ENCODE data around the gene BEAN1.

Gene BEAN1

GRCh38 chr16:66405057-66405783 is 21.9 kb upstream of the BEAN1 start:
- H3K27me3 Mint-ChIP-seq = no peaks in the 10 kb centered on the region
- no peak overlapping the region for H3K27ac Mint-ChIP-seq
- no peak overlapping the region for H3K4me3 Mint-ChIP-seq
- H3K36me3 Mint-ChIP-seq = no peaks in the 10 kb centered on the region
- peaks cover 30% of the 10 kb centered on the region for H3K4me1 Mint-ChIP-seq
- H3K9me3 Mint-ChIP-seq = no peaks in the 10 kb centered on the region

GRCh38 chr16:66406534-66407221 is 20.4 kb upstream of the BEAN1 start:
- no peak overlapping the region for H3K27ac Mint-ChIP-seq

GRCh38 chr16:66408163-66409048 is 18.7 kb upstream of the BEAN1 start:
- Mint-ChIP-seq H3K27ac (peak overlapping the region; percentile 93), H3K27me3 (no peaks in the 10 kb centered on the region), H3K9me3 (no peaks in the 10 kb centered on the region), H3K4me3 (peak overlapping the region; percentile 91), H3K4me1 (peaks cover 34% of the 10 kb centered on the region), H3K36me3 (peaks cover 7% of the 10 kb centered on the region)

More at GRCh38 chr16:66406534-66407221, 20.4 kb upstream of the BEAN1 start:
- peak overlapping the region; percentile 89 for H3K4me3 Mint-ChIP-seq
- H3K36me3 Mint-ChIP-seq = peaks cover 6% of the 10 kb centered on the region
- H3K27me3 Mint-ChIP-seq = no peaks in the 10 kb centered on the region
- peaks cover 34% of the 10 kb centered on the region for H3K4me1 Mint-ChIP-seq
- no peaks in the 10 kb centered on the region for H3K9me3 Mint-ChIP-seq

DNA sequence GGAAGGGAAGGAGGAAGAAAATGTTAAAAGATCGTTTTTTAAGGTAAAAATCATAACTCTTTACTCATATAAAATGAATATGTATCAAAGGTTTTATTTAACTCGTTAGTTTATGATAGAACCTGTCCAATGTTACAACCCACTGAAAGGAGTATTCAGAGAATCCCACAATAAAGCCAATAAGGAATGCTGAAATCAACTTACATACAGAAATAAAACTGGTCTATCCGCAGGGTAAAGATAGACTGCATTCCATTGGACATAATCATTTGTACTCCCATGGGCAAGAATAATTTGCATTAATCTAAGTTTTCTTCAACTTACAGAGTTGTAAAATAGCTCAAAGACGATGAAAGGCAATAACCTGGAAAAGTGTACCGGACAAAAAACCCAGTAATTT is 17.9 kb upstream of the BEAN1 start:
- peak overlapping the region; percentile 91 for H3K4me3 Mint-ChIP-seq
- no peaks in the 10 kb centered on the region for H3K9me3 Mint-ChIP-seq
- no peaks in the 10 kb centered on the region for H3K27me3 Mint-ChIP-seq
- H3K27ac Mint-ChIP-seq = peak overlapping the region; percentile 91
- H3K4me1 Mint-ChIP-seq = peaks cover 34% of the 10 kb centered on the region
- peaks cover 7% of the 10 kb centered on the region for H3K36me3 Mint-ChIP-seq

- H3K9me3 Mint-ChIP-seq = no peaks in the 10 kb centered on the region
- H3K27me3 Mint-ChIP-seq = no peaks in the 10 kb centered on the region
- H3K27ac Mint-ChIP-seq = no peak overlapping the region
- peaks cover 7% of the 10 kb centered on the region for H3K36me3 Mint-ChIP-seq
- peaks cover 30% of the 10 kb centered on the region for H3K4me1 Mint-ChIP-seq
- no peak overlapping the region for H3K4me3 Mint-ChIP-seq
Observed at GRCh38 chr16:66412182-66412581, 14.9 kb upstream of the BEAN1 start.

DNA sequence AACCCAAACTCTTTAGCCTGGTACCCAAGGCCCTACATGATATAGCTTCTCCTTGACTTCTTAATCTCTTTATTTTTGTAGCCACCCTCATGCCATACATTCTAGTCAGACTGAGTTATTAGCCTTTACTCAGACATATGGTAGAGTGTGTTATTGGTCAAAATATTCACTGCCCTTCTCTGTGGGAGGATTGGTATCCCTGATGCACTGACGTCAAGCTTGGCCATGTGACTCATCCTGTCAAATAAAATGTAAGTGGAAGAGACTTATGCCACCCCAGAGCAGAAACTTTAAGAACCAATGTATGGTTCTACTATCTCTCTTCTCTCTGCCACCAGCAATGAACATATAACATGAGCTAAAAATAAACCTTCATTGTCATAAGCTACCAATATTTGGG is 12.2 kb upstream of the BEAN1 start:
- Mint-ChIP-seq H3K36me3 (peaks cover 7% of the 10 kb centered on the region), H3K4me3 (no peak overlapping the region)

GRCh38 chr16:66416136-66416535 is 11.0 kb upstream of the BEAN1 start:
- Mint-ChIP-seq H3K4me3 (no peak overlapping the region), H3K36me3 (peaks cover 5% of the 10 kb centered on the region), H3K9me3 (no peaks in the 10 kb centered on the region), H3K27me3 (peaks cover 1% of the 10 kb centered on the region), H3K27ac (no peak overlapping the region), H3K4me1 (peaks cover 9% of the 10 kb centered on the region)

More for the DNA sequence above, 12.2 kb upstream of the BEAN1 start:
- H3K27me3 Mint-ChIP-seq = peaks cover 1% of the 10 kb centered on the region
- no peak overlapping the region for H3K27ac Mint-ChIP-seq
- peaks cover 16% of the 10 kb centered on the region for H3K4me1 Mint-ChIP-seq
- H3K9me3 Mint-ChIP-seq = no peaks in the 10 kb centered on the region

DNA sequence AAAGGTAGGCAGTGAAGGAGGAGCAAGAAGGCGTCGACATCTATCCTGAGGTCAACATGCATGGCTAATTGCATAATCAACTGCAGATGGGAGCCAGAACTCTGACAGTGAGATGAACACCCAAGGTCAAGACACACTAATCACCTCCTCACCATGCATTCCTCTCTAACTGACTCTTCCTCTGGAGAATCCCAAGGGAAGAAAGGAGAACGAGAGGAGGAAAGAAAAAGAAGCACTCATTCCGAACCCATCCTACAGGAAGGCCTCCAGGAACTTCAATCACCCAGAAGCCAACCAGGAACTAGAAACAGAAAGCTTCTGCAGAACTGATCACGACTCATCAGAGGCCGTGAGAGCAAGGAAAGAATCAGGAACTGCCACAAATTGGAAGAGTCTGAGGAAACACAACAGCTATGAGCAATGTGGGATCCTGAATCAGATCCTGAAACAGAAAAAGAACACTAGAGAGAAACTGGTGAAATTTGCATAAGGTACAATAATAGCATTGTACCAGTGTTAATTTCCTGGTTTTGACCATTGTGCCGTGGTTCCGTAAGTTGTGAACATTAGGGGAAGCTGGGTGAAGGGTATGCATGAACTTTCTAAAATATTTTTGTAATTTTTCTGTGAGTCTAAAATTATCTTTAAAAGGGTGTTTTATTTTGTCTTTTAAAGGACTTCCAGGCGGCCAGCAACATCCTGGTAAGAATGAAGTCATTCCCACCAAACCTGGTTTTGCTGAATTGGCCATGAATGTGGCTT is 10.0 kb upstream of the BEAN1 start:
- Mint-ChIP-seq H3K4me1 (peaks cover 9% of the 10 kb centered on the region), H3K27me3 (peaks cover 1% of the 10 kb centered on the region), H3K36me3 (peaks cover under 1% of the 10 kb centered on the region), H3K4me3 (no peak overlapping the region), H3K27ac (no peak overlapping the region), H3K9me3 (no peaks in the 10 kb centered on the region)

GRCh38 chr16:66418165-66418962 is 8.7 kb upstream of the BEAN1 start:
- Mint-ChIP-seq H3K4me1 (peaks cover 9% of the 10 kb centered on the region), H3K9me3 (no peaks in the 10 kb centered on the region), H3K27me3 (peaks cover 1% of the 10 kb centered on the region), H3K27ac (no peak overlapping the region), H3K36me3 (no peaks in the 10 kb centered on the region), H3K4me3 (no peak overlapping the region)

DNA sequence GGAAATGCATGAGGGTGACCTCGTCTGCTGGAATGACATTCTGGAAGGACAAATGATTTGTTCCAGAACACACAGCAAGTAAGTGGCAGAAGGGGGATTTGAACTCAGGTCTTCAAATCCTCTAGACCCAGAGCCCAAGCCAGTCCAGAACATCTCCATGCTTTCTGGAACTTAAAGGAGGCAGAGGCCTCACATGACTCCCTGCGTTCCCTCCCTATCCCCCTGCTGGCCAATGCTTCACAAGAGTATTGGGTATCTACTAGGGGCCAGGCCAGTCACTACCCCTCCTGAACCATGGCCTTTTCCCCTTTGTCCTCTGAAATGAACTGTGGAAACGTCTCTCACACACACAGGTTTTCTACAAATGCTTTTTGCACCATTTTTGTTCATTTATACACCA is 7.6 kb upstream of the BEAN1 start:
- peaks cover 3% of the 10 kb centered on the region for H3K27me3 Mint-ChIP-seq
- no peaks in the 10 kb centered on the region for H3K9me3 Mint-ChIP-seq
- peaks cover 9% of the 10 kb centered on the region for H3K4me1 Mint-ChIP-seq
- H3K27ac Mint-ChIP-seq = no peak overlapping the region
- no peaks in the 10 kb centered on the region for H3K36me3 Mint-ChIP-seq
- H3K4me3 Mint-ChIP-seq = no peak overlapping the region

DNA sequence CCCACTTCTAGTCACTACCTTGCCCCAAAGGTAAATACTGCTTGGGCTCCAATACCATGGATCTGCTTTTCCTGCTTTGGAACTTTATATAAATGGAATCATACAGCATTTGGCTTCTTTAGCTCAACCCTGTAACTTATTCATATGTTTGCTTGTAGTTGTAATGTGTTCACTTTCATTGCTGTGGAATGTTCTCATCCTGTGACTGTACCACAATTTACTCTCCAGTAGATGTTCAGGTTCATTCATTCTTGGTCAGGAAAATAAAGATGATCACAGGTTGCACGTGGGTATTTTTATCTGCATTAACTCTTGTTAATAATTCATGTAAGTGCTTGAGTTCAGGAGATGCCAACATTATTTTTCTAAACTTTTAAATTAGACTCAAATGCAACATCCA is 6.7 kb upstream of the BEAN1 start:
- Mint-ChIP-seq H3K27ac (no peak overlapping the region), H3K27me3 (peaks cover 8% of the 10 kb centered on the region), H3K9me3 (no peaks in the 10 kb centered on the region), H3K4me1 (peaks cover 9% of the 10 kb centered on the region), H3K36me3 (no peaks in the 10 kb centered on the region), H3K4me3 (no peak overlapping the region)

DNA sequence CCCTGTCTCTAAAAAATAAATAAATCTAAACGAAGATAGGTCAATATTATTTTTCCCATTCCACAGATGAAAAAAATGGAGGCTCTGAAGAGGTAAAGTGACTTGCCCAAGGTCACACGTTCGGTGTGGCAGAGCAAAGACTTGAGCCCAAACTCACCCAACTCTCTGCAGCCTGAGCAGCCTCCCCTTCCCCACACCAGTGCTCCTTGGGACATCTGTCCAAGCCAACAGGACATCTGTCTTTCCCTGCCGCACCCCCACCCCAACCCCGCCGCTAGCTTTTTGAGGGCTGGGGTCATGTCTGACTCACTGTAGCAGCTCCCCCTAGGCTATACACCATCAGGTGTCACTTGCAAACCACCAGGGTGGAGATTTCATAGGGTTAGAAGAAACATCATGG is 5.2 kb upstream of the BEAN1 start:
- Mint-ChIP-seq H3K27ac (no peak overlapping the region), H3K36me3 (no peaks in the 10 kb centered on the region), H3K27me3 (peaks cover 15% of the 10 kb centered on the region), H3K9me3 (no peaks in the 10 kb centered on the region), H3K4me1 (peaks cover 9% of the 10 kb centered on the region), H3K4me3 (no peak overlapping the region)

- H3K4me3 Mint-ChIP-seq = no peak overlapping the region
- H3K27me3 Mint-ChIP-seq = peaks cover 15% of the 10 kb centered on the region
- H3K4me1 Mint-ChIP-seq = peaks cover 9% of the 10 kb centered on the region
- no peaks in the 10 kb centered on the region for H3K9me3 Mint-ChIP-seq
- H3K27ac Mint-ChIP-seq = no peak overlapping the region
- H3K36me3 Mint-ChIP-seq = no peaks in the 10 kb centered on the region
Observed at GRCh38 chr16:66422366-66422765, 4.7 kb upstream of the BEAN1 start.

DNA sequence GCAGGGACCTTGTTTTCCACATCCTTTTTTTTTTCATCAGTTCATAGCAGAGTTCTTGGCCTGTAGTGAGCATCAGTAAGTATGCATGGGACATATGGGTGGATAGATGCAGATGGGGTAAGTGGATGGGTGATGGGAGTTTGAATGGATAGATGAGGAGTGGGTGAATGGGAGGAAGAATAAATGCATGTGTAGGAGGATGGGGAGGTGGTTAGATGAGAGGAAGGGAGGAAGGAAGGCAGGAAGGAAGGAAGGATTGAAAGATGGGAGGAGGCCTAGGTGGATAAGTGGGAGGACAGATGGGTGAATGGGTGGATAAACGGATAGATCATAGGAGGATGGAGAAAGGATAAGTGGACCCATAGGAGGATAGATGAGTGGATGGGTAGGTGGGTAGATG is 3.9 kb upstream of the BEAN1 start:
- H3K36me3 Mint-ChIP-seq = no peaks in the 10 kb centered on the region
- no peak overlapping the region for H3K27ac Mint-ChIP-seq
- H3K9me3 Mint-ChIP-seq = no peaks in the 10 kb centered on the region
- H3K27me3 Mint-ChIP-seq = peaks cover 15% of the 10 kb centered on the region
- peaks cover 5% of the 10 kb centered on the region for H3K4me1 Mint-ChIP-seq
- H3K4me3 Mint-ChIP-seq = no peak overlapping the region

Measured in activated naive CD4-positive, alpha-beta T cell treated with anti-CD3 and anti-CD28 coated beads, Interleukin-2, amount 50 U/mL, for 24 hours (primary cell).